Heart left ventricle (tissue), 16 donors: ENCODE measurements around the gene NRGN. TPM values are rescaled to one million over a fixed set of nuclear protein-coding genes. Genes with fewer than 3 reads are reported as not detected.

Source experiments
- ATAC-seq, 4 donors: fragments of 200-7000 bp; cut with Tn5 transposase; one replicate each; pipeline ENCODE4 v1.9.1; 2020 to 2022; ENCODE audit warnings: moderate library complexity in 4 of 4, mild to moderate bottlenecking in 3 of 4, moderate number of reproducible peaks in 1 of 4
- DNase-seq, 5 donors: peaks; one replicate each; pipeline ENCODE4 v3.0.0-alpha.2; 2020
- H3K27ac ChIP-seq, 12 donors: fragments of 200-600 bp; sonication (generic) in 4 of 12; one replicate each; pipeline versions ENCODE4 v1.5.0 to v1.8.0; 2016 to 2022; ENCODE audit warnings: mild to moderate bottlenecking in 2 of 12
- H3K27me3 ChIP-seq, 9 donors: fragments of 200-600 bp; sonication (generic) in 2 of 9; one replicate each; pipeline versions ENCODE4 v1.5.1 to v1.8.0; 2016 to 2022; ENCODE audit warnings: mild to moderate bottlenecking in 3 of 9
- H3K36me3 ChIP-seq, 9 donors: fragments of 200-600 bp; sonication (generic) in 2 of 9; one replicate each; pipeline versions ENCODE4 v1.5.0 to v1.8.0; 2018 to 2022; ENCODE audit warnings: mild to moderate bottlenecking in 2 of 9
- H3K4me1 ChIP-seq, 12 donors: fragments of 200-600 bp; sonication (generic) in 4 of 12; one replicate each; pipeline versions ENCODE4 v1.5.0 to v1.8.0; 2016 to 2022; ENCODE audit warnings: mild to moderate bottlenecking in 3 of 12
- H3K4me3 ChIP-seq, 12 donors: fragments of 200-600 bp; sonication (generic) in 4 of 12; one replicate each; pipeline versions ENCODE4 v1.5.0 to v1.8.0; 2017 to 2022; ENCODE audit warnings: mild to moderate bottlenecking in 9 of 12, moderate library complexity in 4 of 12
- H3K9me3 ChIP-seq, 12 donors: fragments of 200-600 bp; sonication (generic) in 4 of 12; one replicate each; pipeline versions ENCODE4 v1.5.0 to v1.8.0; 2016 to 2022; ENCODE audit warnings: mild to moderate bottlenecking in 1 of 12
- POLR2A ChIP-seq, 2 donors: fragments of 450-650 bp; IDR thresholded peaks; one replicate each; pipeline ENCODE4 v1.6.1; 2017; ENCODE audit warnings: antibody characterized with exemption in 2 of 2, mild to moderate bottlenecking in 2 of 2, moderate library complexity in 2 of 2
- WGBS, 4 donors: extraction: QIAGEN DNeasy Blood & Tissue Kit in 2 of 4; methylation state at CpG; one replicate each; pipeline versions ENCODE4 v1.1.5 to v1.1.7; 2013 to 2018; 5-methylcytosine and 5-hydroxymethylcytosine counted together
- intact Hi-C, 10 donors: fragments of 100-400 bp; cut with DNase I; formaldehyde crosslinking; loops; one replicate each; pipeline versions ENCODE4 v1.11.1 to v1.14.2; 2022
- polyA plus RNA-seq, 2 donors: library from polyadenylated mRNA; stranded (reverse); fragments of 200-250 nt; gene quantifications; one replicate each; pipeline ENCODE4 v1.2.3, GENCODE V29; 2013
- total RNA-seq, 9 donors: library from RNA; depleted of rRNA in 2 of 9; stranded (reverse); fragments of >200 nt in 2 of 9; fragmentation: NEBNext Ultra II Directional in 3 of 9; extraction: Animal tissue kit (Norgen Biotek cat#: 25700) in 3 of 9; gene quantifications; one replicate each; pipeline versions ENCODE4 v1.1.0 to v1.2.4, GENCODE V29; 2016 to 2023
- TF ChIP-seq, protein P1 (sequence below), 12 donors: fragments of 200-600 bp; sonication (generic) in 4 of 12; IDR thresholded peaks; one replicate each; pipeline versions ENCODE4 v1.5.0 to v1.8.0; 2018 to 2022; ENCODE audit warnings: antibody characterized with exemption in 12 of 12, mild to moderate bottlenecking in 5 of 12
- donor health status: ischemic (EF 13 %, LVEDD 7.1; RV severe dilation, severe dysfunction).
- donor health status: healthy with polysubstance abuse.
- donor health status: DM: no; HTN: yes; CAD: no.
- donor health status: DM: no; HTN: no; CAD: no.
- donor health status: ischemic (EF 25% LVEDD 6.9; RV normal size, moderate dysfunction).
- donor health status: ischemic (EF 25% LVEDD 5.7; RV mildly dilated, moderate dysfunction).
- donor health status: healthy.
- donor health status: DM: yes; HTN: yes; CAD: no.
- donor health status: ischemic (EF 35%, LVEDD 5.7; RV mildly dilated, moderate dysfunction).
- donor health status: nonischemic (EF 11% LVEDD 7.7; RV severe dilation, severe dysfunction).
- donor health status: DM: yes; HTN: yes; CAD: no.
- donor health status: PGD.
- donor health status: ischemic (EF 29% LVEDD 5.4; RV normal size, mild dysfunction).
- donor health status: nonischemic (EF 23%, LVEDD 6.1; RV moderate dilation, normal function).

The NRGN gene
- total and polyA plus RNA-seq, 11 donors = 1.2 to 13.8 (median 4.0) TPM

DNA sequence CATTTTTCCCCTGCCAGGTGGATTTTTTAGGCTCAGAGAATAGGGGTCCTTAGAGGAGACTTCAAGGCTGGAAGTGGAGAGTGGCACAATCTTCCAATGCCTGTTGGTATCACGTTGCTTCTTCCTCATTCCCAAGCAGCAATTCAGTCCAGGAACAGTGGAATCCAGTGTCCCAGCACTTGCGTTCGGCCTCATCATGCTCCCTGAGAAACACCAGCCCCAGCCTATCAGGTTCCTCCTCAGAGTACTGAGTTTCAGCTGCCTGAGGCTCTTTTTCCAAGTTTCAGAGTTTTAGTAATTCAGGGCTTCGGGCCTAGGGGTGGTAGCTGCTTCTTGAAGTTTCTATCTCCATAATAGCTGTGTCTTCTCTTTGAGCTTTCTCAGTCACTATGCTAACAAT, 31.9 kb upstream of the NRGN start:
- WGBS, 4 donors = 88 to 90% (median 89%) methylated on average over 4 of the region's 4 CpGs
- no peaks in the 10 kb centered on the region for H3K4me1 ChIP-seq
- DNase-seq (no peak), ATAC-seq (no peak)
- H3K4me3 ChIP-seq = no peak overlapping the region
- intact Hi-C loops = no loop called here
- no peak for TF ChIP-seq POLR2A (IDR thresholded peaks at IDR 0.05)
- TF ChIP-seq, protein P1, sequence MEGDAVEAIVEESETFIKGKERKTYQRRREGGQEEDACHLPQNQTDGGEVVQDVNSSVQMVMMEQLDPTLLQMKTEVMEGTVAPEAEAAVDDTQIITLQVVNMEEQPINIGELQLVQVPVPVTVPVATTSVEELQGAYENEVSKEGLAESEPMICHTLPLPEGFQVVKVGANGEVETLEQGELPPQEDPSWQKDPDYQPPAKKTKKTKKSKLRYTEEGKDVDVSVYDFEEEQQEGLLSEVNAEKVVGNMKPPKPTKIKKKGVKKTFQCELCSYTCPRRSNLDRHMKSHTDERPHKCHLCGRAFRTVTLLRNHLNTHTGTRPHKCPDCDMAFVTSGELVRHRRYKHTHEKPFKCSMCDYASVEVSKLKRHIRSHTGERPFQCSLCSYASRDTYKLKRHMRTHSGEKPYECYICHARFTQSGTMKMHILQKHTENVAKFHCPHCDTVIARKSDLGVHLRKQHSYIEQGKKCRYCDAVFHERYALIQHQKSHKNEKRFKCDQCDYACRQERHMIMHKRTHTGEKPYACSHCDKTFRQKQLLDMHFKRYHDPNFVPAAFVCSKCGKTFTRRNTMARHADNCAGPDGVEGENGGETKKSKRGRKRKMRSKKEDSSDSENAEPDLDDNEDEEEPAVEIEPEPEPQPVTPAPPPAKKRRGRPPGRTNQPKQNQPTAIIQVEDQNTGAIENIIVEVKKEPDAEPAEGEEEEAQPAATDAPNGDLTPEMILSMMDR (IDR thresholded peaks at IDR 0.05) = no peak
- peaks cover 0 to 17% (median 7%) of the 10 kb centered on the region in 12 donors for H3K9me3 ChIP-seq
- H3K27ac ChIP-seq = no peak overlapping the region
- H3K36me3 ChIP-seq = no peaks in the 10 kb centered on the region
- H3K27me3 ChIP-seq = peaks cover 0 to 7% (median 0%) of the 10 kb centered on the region in 9 donors

- no peak overlapping the region for H3K4me3 ChIP-seq
- H3K27ac ChIP-seq = no peak overlapping the region
- 84 to 89% (median 87%) methylated on average over 3 of the region's 3 CpGs for WGBS, 4 donors
- no peak for TF ChIP-seq POLR2A (IDR thresholded peaks at IDR 0.05)
- TF ChIP-seq, protein P1 (IDR thresholded peaks at IDR 0.05) = no peak
- H3K4me1 ChIP-seq = peaks cover 0 to 8% (median 2%) of the 10 kb centered on the region in 12 donors
- intact Hi-C loops = no loop called here
- H3K27me3 ChIP-seq = peaks cover 0 to 16% (median 2%) of the 10 kb centered on the region in 9 donors
- no peak for ATAC-seq
- DNase-seq = no peak
- peaks cover 0 to 17% (median 7%) of the 10 kb centered on the region in 12 donors for H3K9me3 ChIP-seq
- no peaks in the 10 kb centered on the region for H3K36me3 ChIP-seq
These were observed 27.4 kb upstream of the NRGN start for GRCh38 chr11:124712392-124712791.

DNA sequence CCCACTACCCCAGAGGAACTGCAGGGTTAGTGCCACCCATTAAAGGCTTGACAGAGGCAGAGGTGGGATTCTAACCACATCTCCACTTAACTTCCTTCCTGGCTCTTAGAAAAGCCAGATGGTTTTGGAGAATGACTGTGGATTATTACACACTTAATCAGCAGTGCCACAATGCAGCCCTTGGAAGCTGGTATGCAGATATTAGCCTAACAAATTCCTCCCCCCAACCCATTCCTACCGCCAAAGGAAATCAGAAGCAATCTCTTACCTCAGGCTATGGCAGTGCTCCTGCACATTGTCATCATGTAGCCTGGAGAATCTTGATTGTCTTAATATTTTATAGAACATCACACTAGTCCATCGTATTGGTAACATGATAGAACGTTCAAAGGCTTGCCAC, 23.2 kb upstream of the NRGN start:
- 53 to 84% (median 65%) methylated on average over 3 of the region's 3 CpGs for WGBS, 4 donors
- no peak for ATAC-seq
- H3K27ac ChIP-seq = peak overlapping the region in 4 of 12 donors; percentile 16 to 74 (median 59)
- no peak for DNase-seq
- peaks cover 0 to 25% (median 11%) of the 10 kb centered on the region in 12 donors for H3K4me1 ChIP-seq
- H3K4me3 ChIP-seq = no peak overlapping the region
- intact Hi-C loops = loop anchor here in 4 of 10 donors (2.0 to 5.0 kb wide), 2 partner anchors 39 to 46 kb away; partner anchors contain the start of gene ESAM (in 1 of the 4)
- peaks cover 0 to 43% (median 16%) of the 10 kb centered on the region in 9 donors for H3K27me3 ChIP-seq
- no peak for TF ChIP-seq POLR2A (IDR thresholded peaks at IDR 0.05)
- TF ChIP-seq, protein P1 (IDR thresholded peaks at IDR 0.05) = no peak
- no peaks in the 10 kb centered on the region for H3K36me3 ChIP-seq
- no peaks in the 10 kb centered on the region for H3K9me3 ChIP-seq

GRCh38 chr11:124717421-124717785, 22.3 kb upstream of the NRGN start:
- Histone ChIP-seq H3K9me3 (no peaks in the 10 kb centered on the region), H3K4me3 (peak overlapping the region in 11 of 12 donors; percentile 3 to 58 (median 50)), H3K27ac (peak overlapping the region in 11 of 12 donors; percentile 8 to 74 (median 31)), H3K4me1 (peaks cover 0 to 31% (median 13%) of the 10 kb centered on the region in 12 donors), H3K36me3 (no peaks in the 10 kb centered on the region), H3K27me3 (peaks cover 0 to 46% (median 22%) of the 10 kb centered on the region in 9 donors)
- peak in 3 of 4 donors; percentile 60 to 67 (median 61) for ATAC-seq
- intact Hi-C loops = loop anchor here in 4 of 10 donors (2.0 to 5.0 kb wide), 2 partner anchors 40 to 45 kb away; partner anchors contain the start of gene ESAM (in 1 of the 4)
- WGBS, 4 donors = 22 to 32% (median 25%) methylated on average over 7 of the region's 7 CpGs
- TF ChIP-seq, protein P1 (IDR thresholded peaks at IDR 0.05) = no peak
- no peak for TF ChIP-seq POLR2A (IDR thresholded peaks at IDR 0.05)
- no peak for DNase-seq
